CD4-positive, alpha-beta T cell (primary cell): Measurements from ENCODE around the gene AP1M1. TPM values are rescaled to one million over a fixed set of nuclear protein-coding genes. Genes with fewer than 3 reads are reported as not detected.
"Not testable (repeated sequence)": the region's sequence is repeated elsewhere in the genome, so short reads cannot be mapped to it uniquely, and the experiment has no call there.

ENCODE experiments used
- ATAC-seq: fragments of 200-7000 bp; cut with Tn5 transposase; one replicate; pipeline ENCODE4 v1.10.0; 2022; ENCODE audit warnings: mild to moderate bottlenecking; ENCODE audit not compliant: poor library complexity
- CTCF ChIA-PET: fragments of 350-600 bp; sonication (Branson Sonifier 250); formaldehyde crosslinking; loops from one replicate; lab custom pipeline; 2021; ENCODE audit warnings: antibody characterized with exemption, inconsistent platforms; lab: Charles Lee
- POLR2A ChIA-PET: fragments of 350-600 bp; sonication (Branson Sonifier 250); formaldehyde crosslinking; loops from one replicate; lab custom pipeline; 2021; ENCODE audit warnings: antibody characterized with exemption, inconsistent platforms; lab: Charles Lee
- DNase-seq, 14 experiments: peaks; one replicate each; pipeline ENCODE4 v3.0.0-alpha.2; 2013 to 2020; ENCODE audit warnings: mixed read lengths in 2 of 14
- H3K27ac ChIP-seq, 2 donors: one replicate each; pipeline versions ENCODE4 v1.5.1 to v1.7.0; 2013; ENCODE audit warnings: low read length in 2 of 2, low read depth in 1 of 2, mild to moderate bottlenecking in 1 of 2
- H3K27me3 ChIP-seq, 2 experiments: 1 replicate in 1 of 2; 2 replicates in 1 of 2; pipeline versions ENCODE4 v1.6.1 to v1.7.0; 2013; ENCODE audit warnings: low read length in 2 of 2, control low read depth in 1 of 2, mild to moderate bottlenecking in 1 of 2, moderate library complexity in 1 of 2; ENCODE audit not compliant: insufficient read depth in 2 of 2, control insufficient read depth in 1 of 2
- H3K36me3 ChIP-seq: one replicate; pipeline ENCODE4 v1.6.1; 2013; ENCODE audit warnings: low read length, control low read depth; ENCODE audit not compliant: insufficient read depth
- H3K4me1 ChIP-seq: one replicate; pipeline ENCODE4 v1.6.1; 2013; ENCODE audit warnings: low read length, control low read depth; ENCODE audit not compliant: insufficient read depth
- H3K4me3 ChIP-seq: one replicate; pipeline ENCODE4 v1.5.1; 2013; ENCODE audit warnings: mild to moderate bottlenecking, low read length, moderate library complexity
- H3K9me3 ChIP-seq, 2 experiments: 1 replicate in 1 of 2; 2 replicates in 1 of 2; pipeline versions ENCODE4 v1.6.1 to v1.7.0; 2013; ENCODE audit warnings: low read length in 2 of 2, mild to moderate bottlenecking in 2 of 2, control low read depth in 1 of 2, moderate library complexity in 1 of 2; ENCODE audit not compliant: control insufficient read depth in 1 of 2, insufficient read depth in 1 of 2
- H3K27ac Mint-ChIP-seq: one replicate; pipeline ENCODE4 v1.8.0; 2020; ENCODE audit warnings: mixed read lengths
- H3K27me3 Mint-ChIP-seq: one replicate; pipeline ENCODE4 v1.8.0; 2021; ENCODE audit warnings: mixed read lengths
- H3K36me3 Mint-ChIP-seq: one replicate; pipeline ENCODE4 v1.8.0; 2021; ENCODE audit warnings: low read depth, mixed read lengths
- H3K4me1 Mint-ChIP-seq: one replicate; pipeline ENCODE4 v1.8.0; 2021; ENCODE audit warnings: low read depth, mixed read lengths
- H3K4me3 Mint-ChIP-seq: one replicate; pipeline ENCODE4 v1.8.0; 2020; ENCODE audit warnings: mild to moderate bottlenecking, mixed read lengths
- H3K9me3 Mint-ChIP-seq: one replicate; pipeline ENCODE4 v1.8.0; 2020; ENCODE audit warnings: mixed read lengths
- intact Hi-C, 2 experiments: fragments of 100-400 bp; cut with DNase I in 1 of 2; cut with micrococcal nuclease in 1 of 2; formaldehyde crosslinking; loops; one replicate each; pipeline versions ENCODE4 v1.15.1 to v1.9.0; 2023 to 2025; cut with DNase I, micrococcal nuclease
- total RNA-seq, 174 experiments: library from RNA in 2 of 174; stranded (reverse) in 2 of 174; gene quantifications; one replicate each; pipeline ENCODE4 v1.2.3 and lab custom pipeline; 2021 to 2026
- TF ChIP-seq, protein P1 (sequence below): fragments of 200-600 bp; IDR thresholded peaks from one replicate; pipeline ENCODE4 v1.8.0; 2022; ENCODE audit warnings: antibody characterized with exemption, mild to moderate bottlenecking

The AP1M1 gene
- total RNA-seq, 2 experiments from 2014 or later, result 52.1 to 58.3 TPM

DNA sequence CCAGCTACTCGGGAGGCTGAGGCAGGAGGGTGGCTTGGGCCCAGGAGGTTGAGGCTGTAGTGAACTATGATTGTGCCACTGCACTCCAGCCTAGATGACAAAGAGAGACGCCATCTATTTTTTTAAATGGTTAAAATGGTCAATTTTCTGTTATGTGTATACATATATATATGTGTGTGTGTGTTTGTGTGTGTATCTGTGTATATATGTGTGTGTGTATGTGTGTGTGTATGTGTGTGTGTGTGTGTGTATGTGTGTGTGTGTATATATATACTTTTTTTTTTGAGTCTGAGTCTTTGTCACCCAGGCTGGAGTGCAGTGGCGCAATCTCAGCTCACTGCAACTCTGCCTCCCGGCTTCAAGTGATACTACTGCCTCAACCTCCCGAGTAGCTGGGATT, 84.0 kb downstream of the AP1M1 start:
- Mint-ChIP-seq H3K4me3 (no peak overlapping the region), H3K27ac (no peak overlapping the region), H3K4me1 (peaks cover 42% of the 10 kb centered on the region), H3K27me3 (no peaks in the 10 kb centered on the region), H3K9me3 (no peaks in the 10 kb centered on the region), H3K36me3 (no peaks in the 10 kb centered on the region)
- no peak for DNase-seq
- no peak overlapping the region for H3K27ac ChIP-seq
- TF ChIP-seq, protein P1, sequence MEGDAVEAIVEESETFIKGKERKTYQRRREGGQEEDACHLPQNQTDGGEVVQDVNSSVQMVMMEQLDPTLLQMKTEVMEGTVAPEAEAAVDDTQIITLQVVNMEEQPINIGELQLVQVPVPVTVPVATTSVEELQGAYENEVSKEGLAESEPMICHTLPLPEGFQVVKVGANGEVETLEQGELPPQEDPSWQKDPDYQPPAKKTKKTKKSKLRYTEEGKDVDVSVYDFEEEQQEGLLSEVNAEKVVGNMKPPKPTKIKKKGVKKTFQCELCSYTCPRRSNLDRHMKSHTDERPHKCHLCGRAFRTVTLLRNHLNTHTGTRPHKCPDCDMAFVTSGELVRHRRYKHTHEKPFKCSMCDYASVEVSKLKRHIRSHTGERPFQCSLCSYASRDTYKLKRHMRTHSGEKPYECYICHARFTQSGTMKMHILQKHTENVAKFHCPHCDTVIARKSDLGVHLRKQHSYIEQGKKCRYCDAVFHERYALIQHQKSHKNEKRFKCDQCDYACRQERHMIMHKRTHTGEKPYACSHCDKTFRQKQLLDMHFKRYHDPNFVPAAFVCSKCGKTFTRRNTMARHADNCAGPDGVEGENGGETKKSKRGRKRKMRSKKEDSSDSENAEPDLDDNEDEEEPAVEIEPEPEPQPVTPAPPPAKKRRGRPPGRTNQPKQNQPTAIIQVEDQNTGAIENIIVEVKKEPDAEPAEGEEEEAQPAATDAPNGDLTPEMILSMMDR, result no peak
- H3K4me1 ChIP-seq, result peaks cover 41% of the 10 kb centered on the region
- H3K9me3 ChIP-seq, result no peaks in the 10 kb centered on the region
- no peak overlapping the region for H3K4me3 ChIP-seq
- POLR2A ChIA-PET, result no interaction called here
- CTCF ChIA-PET, result no interaction called here
- intact Hi-C loops, result loop anchor here (5.0 kb wide), 1 partner anchor 41 kb away; the partner anchor contains the start of gene KLF2 (in 2 of the 2)
- ATAC-seq, result no peak
- H3K36me3 ChIP-seq, result no peaks in the 10 kb centered on the region
- H3K27me3 ChIP-seq, result no peaks in the 10 kb centered on the region

DNA sequence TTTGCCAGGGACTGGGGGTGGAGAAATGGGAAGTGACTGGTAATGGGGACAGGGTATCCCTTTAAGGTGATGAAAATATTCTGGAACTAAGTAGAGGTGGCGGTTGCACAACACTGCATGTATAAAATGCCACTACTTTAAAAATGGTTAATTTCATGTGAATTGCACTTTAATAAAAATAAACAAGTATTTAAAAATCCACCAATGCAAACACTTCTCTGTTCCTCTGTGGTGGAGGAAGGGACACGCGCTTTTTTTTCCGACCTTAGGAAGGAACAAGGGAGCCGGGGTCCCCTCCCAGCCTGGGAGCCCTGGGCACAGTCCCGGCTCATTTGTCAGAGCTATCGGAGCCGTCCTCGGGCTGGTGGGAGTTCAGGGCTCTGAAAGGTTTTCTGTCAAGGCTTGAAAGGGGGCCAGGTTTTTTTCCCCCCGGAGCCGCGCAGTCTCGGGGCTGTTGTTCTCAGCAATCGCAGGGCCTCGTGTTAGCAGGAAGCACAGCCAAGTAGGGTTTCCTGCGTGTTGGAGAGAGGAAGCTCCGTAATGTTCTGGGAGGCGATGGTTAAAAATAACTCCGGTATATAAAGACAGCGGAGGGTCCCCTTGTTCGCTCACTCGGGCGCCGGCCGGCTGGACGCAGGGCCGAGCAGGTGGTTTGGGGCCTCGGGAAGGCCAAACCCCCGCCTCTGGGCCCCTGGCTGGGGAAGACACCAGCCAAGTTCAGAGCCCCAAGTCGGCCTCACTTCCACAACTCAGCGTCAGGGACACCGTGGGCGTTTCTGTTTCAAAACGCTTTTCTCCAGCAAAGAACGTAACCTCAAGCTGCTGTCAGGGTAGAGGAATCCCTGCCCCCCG, 85.7 kb downstream of the AP1M1 start:
- peak overlapping the region; percentile 43 to 77 for H3K27ac ChIP-seq
- H3K27me3 Mint-ChIP-seq, result no peaks in the 10 kb centered on the region
- intact Hi-C loops, result loop anchor here (5.0 kb wide), 1 partner anchor 39 kb away; the partner anchor contains the start of gene KLF2 (in 2 of the 2)
- H3K4me3 ChIP-seq, result peak overlapping the region; percentile 46
- peaks cover 0 to 2% of the 10 kb centered on the region in 2 experiments for H3K27me3 ChIP-seq
- H3K9me3 Mint-ChIP-seq, result no peaks in the 10 kb centered on the region
- peak overlapping the region; percentile 67 for H3K4me3 Mint-ChIP-seq
- DNase-seq (peak; percentile 22 to 75 (median 52)), ATAC-seq (peak; percentile 86)
- H3K9me3 ChIP-seq, result no peaks in the 10 kb centered on the region
- TF ChIP-seq, protein P1, result no peak
- H3K4me1 Mint-ChIP-seq, result peaks cover 47% of the 10 kb centered on the region
- POLR2A ChIA-PET, result interaction anchor here (0.6 to 1.7 kb wide), 13 partner anchors 15 to 100 kb away, joined by 3 to 23 read pairs (median 5); partner anchors contain the start of gene KLF2
- CTCF ChIA-PET, result interaction anchor here (0.8 to 1.2 kb wide), 2 partner anchors 15 to 47 kb away, joined by 3 read pairs; no protein-coding TSS in a partner anchor
- H3K27ac Mint-ChIP-seq, result peak overlapping the region; percentile 67
- H3K36me3 ChIP-seq, result no peaks in the 10 kb centered on the region
- no peaks in the 10 kb centered on the region for H3K36me3 Mint-ChIP-seq
- peaks cover 42% of the 10 kb centered on the region for H3K4me1 ChIP-seq

DNA sequence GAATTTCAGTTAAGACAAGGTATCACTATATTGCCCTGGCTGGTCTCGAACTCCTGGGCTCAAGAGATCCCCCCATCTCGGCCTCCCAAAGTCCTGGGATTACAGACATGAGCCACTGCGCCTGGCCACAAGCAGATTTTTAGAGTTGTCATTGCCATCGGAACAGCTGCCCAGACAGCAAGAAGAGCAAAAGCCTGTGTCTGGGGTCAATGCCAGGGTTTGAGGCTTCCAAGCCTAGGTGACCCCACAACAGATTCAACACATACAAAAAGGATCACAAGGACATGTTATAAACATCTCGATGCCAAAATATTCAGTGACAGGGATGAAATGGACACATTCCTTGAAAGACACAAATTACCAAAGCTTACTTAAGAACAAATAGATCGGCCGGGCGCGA, 86.8 kb downstream of the AP1M1 start:
- DNase-seq, result no peak
- Mint-ChIP-seq H3K27me3 (no peaks in the 10 kb centered on the region), H3K9me3 (no peaks in the 10 kb centered on the region), H3K4me3 (no peak overlapping the region), H3K36me3 (no peaks in the 10 kb centered on the region), H3K27ac (no peak overlapping the region), H3K4me1 (peaks cover 53% of the 10 kb centered on the region)
- ATAC-seq, result no peak
- H3K27me3 ChIP-seq, result peaks cover 0 to 2% of the 10 kb centered on the region in 2 experiments
- H3K27ac ChIP-seq, result no peak overlapping the region
- ChIA-PET POLR2A (interaction anchor here (1.0 to 1.7 kb wide), 9 partner anchors 18 to 99 kb away, joined by 4 to 23 read pairs (median 7); partner anchors contain the start of gene KLF2), CTCF (no interaction called here)
- H3K36me3 ChIP-seq, result no peaks in the 10 kb centered on the region
- intact Hi-C loops, result loop anchor here (5.0 kb wide), 1 partner anchor 38 kb away; the partner anchor contains the start of gene KLF2 (in 2 of the 2)
- TF ChIP-seq, protein P1, result no peak
- H3K4me1 ChIP-seq, result peaks cover 44% of the 10 kb centered on the region
- H3K9me3 ChIP-seq, result no peaks in the 10 kb centered on the region
- H3K4me3 ChIP-seq, result no peak overlapping the region

DNA sequence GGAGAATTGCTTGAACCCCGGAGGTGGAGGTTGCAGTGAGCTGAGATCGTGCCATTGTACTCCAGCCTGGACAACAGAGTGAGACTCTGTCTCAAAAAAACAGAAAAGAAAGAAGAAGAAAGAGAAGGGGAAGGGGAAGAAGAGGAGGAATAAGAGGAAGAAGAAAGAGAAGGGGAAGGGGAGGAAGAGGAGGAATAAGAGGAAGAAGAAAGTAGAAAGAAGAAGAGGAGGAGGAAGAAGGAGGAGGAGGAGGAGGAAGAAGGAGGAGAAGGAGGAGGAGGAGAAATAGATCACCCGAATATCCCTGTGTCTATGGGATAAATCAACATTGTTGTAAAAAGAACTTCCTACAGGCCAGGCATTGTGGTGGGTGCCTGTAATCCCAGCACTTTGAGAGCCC, 87.4 kb downstream of the AP1M1 start:
- H3K9me3 ChIP-seq, H3K4me3 Mint-ChIP-seq, H3K27ac ChIP-seq, H3K27me3 Mint-ChIP-seq, H3K36me3 ChIP-seq, ATAC-seq, H3K27me3 ChIP-seq, intact Hi-C loops, CTCF ChIA-PET, H3K36me3 Mint-ChIP-seq, DNase-seq, H3K9me3 Mint-ChIP-seq, H3K4me3 ChIP-seq: not testable (repeated sequence)
- peaks cover 47% of the 10 kb centered on the region for H3K4me1 ChIP-seq
- peak overlapping the region; percentile 12 for H3K27ac Mint-ChIP-seq
- POLR2A ChIA-PET, result interaction anchor here (0.6 to 1.5 kb wide), 3 partner anchors 17 to 85 kb away, joined by 3 to 4 read pairs (median 3); no protein-coding TSS in a partner anchor
- peaks cover 56% of the 10 kb centered on the region for H3K4me1 Mint-ChIP-seq
